HG03159 (cell line): ENCODE results near the gene SCAND1.

Source experiments
- ATAC-seq: cut with Tn5 transposase; IDR thresholded peaks from one replicate; pipeline ENCODE4 v1.9.1; 2021; ENCODE audit warnings: mild to moderate bottlenecking, moderate library complexity; ENCODE audit not compliant: unreplicated experiment

SCAND1 gene

DNA sequence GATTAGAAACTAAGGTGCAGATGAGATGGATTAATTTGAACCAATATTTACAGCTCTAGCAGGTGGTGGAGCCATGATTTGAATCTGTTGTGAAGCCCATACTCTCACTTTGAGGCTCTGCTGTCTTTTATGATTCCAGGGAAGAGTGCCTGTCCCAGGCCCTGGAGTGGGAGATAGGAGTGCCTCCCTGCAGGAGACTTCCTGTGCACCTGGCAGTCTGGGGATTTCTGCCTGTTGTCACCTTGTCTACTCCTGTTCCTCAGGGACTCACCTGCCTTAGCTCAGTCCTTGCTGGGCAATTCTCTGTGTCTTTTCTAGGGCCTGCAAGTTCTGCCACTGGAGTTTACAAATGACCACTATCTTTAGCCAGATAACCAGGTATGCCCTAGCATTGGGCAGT is 46.3 kb downstream of the SCAND1 start:
- no peak for ATAC-seq

DNA sequence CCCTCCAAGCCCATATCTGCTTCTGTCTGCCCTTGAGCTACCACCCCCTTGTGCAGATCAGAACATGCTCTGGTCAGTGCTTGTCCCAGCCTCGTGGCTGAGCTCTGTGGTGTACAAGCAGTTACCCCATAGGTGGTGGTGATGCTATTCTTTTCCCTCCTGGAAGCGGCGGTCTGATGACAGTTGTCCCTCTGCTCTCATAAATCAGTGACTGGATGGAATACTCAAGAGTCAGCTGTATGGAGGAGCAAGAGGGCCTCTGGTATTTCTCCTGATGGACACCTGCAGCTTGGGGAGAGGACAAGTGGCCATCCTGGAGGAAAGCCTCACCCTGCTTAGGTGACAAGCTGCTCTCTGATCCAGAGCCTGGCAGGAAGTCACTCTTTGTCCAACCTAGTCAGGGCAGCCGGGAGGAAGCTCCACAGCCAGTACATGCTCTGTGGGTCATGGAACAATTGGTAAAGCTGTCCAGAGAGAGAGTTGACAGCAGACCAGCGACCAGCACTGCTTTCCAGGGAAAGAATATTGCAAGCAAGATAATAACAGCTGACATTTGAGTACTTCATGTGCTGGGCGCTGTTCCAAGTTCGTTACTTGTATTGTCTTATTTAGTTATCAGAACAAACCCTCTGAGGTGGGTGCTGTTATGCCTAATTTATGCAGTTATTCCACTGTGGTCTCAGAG is 47.1 kb downstream of the SCAND1 start:
- no peak for ATAC-seq

DNA sequence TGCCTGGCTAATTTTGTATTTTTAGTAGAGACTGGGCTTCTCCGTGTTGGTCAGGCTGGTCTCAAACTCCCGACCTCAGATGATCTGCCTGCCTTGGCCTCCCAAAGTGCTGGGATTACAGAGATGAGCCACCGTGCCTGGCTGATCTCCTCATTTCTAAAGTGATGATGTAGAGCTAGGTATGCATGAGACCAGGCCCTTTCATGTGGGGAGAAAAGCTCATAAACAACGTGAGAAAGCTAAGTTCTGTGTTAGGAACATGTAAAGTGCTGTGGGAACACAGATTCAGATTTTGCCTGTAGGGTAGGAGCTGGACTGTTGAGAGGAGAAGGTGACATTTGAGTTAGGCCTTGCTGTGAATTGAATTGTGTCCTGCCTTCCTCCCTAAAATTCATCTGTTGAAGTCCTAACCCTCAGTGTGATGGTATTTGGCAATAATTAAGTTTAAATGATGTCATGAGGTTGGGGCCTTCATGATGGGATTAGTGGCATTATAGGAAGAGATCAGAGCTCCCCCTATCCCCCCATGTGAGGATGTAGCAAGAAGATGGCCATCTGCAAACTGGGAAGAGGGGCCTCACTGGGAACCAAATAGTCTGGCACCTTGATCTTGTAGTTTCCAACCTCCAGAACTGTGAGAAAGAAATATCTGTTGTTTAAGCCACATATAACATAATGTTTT is 49.2 kb downstream of the SCAND1 start:
- ATAC-seq: no peak

DNA sequence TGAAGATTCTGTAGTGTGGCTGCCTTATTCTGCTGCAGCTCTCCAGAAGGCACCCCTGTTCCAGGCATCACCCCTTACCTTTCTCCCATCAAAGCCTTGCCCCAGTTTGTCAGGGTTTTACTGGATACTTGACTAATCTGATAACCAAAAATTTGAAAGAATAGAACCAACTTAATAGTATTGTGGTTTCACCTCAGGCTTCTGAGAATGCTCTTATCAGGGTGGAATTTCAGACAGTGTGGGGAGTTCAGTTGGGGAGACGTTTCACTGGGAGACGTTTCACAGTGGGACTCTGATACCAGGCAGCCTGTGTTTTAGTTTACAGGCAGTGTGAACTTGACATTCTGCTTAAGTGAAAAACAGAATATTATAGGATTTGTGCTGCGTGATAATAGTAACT is 50.5 kb downstream of the SCAND1 start:
- ATAC-seq: no peak
